ENCODE results near the gene VWA8. TPM values are rescaled to one million over a fixed set of nuclear protein-coding genes. Genes with fewer than 3 reads are reported as not detected.

VWA8 gene
- total RNA-seq, 1 experiment from 2014 or later: 22.6 TPM

- H3K9me3 ChIP-seq (ENCODE audit: control insufficient read depth in 1 of 2, insufficient read depth in 1 of 2, low read depth in 1 of 2, low read length in 2 of 2): no peaks in the 10 kb centered on the region
- H3K4me2 ChIP-seq (ENCODE audit: low read length): no peak overlapping the region
- no peaks in the 10 kb centered on the region for H3K79me2 ChIP-seq (ENCODE audit: insufficient read depth, low read length)
- RAD21 ChIA-PET (ENCODE audit: low non-redundant PET in 1 of 2, low total read pairs in 2 of 2, uncharacterized antibody in 2 of 2, unreplicated experiment in 2 of 2): no interaction called here
- intact Hi-C loops (cut with micrococcal nuclease): no loop called here
- no peak overlapping the region for H3K4me3 ChIP-seq (replicated peaks in 1 of 2; ENCODE audit: low read depth in 1 of 2, low read length in 2 of 2)
- CTCF ChIA-PET: no interaction called here
- no peaks in the 10 kb centered on the region for H4K20me1 ChIP-seq (ENCODE audit: insufficient read depth)
- H3K36me3 ChIP-seq (ENCODE audit: control insufficient read depth in 1 of 2, insufficient read depth in 2 of 2, low read length in 2 of 2): no peaks in the 10 kb centered on the region
- no peak overlapping the region for H3K9ac ChIP-seq (ENCODE audit: low read length)
- DNase-seq (ENCODE audit: low read depth, low spot score) (no peak), ATAC-seq (no peak)
- H2AFZ ChIP-seq (ENCODE audit: low read depth, low read length, poor library complexity, severe bottlenecking): no peak overlapping the region
- H3K27ac ChIP-seq (ENCODE audit: low read depth, low read length): no peak overlapping the region
- no peaks in the 10 kb centered on the region for H3K27me3 ChIP-seq (ENCODE audit: insufficient read depth, low read length)
- no peak for TF ChIP-seq CTCF (IDR thresholded peaks at IDR 0.05 in 2 of 3, conservative IDR thresholded peaks at IDR 0.05 in 1 of 3; ENCODE audit: borderline replicate concordance in 1 of 3, insufficient read depth in 1 of 3, low read depth in 2 of 3, low read length in 2 of 3)
- no peak for TF ChIP-seq TCF7L2 (IDR thresholded peaks at IDR 0.05; ENCODE audit: borderline replicate concordance, extremely low read depth, insufficient read depth, insufficient read length)
- TF ChIP-seq ZBTB33 (IDR thresholded peaks at IDR 0.05; ENCODE audit: extremely low read depth, insufficient replicate concordance, low read length): no peak
- no TSS peak for BruUV-seq (replicated peaks)
- H3K4me1 ChIP-seq (ENCODE audit: control insufficient read depth in 1 of 2, insufficient read depth in 2 of 2, low read length in 2 of 2): no peaks in the 10 kb centered on the region
- H3K9me2 ChIP-seq (ENCODE audit: insufficient read depth): no peaks in the 10 kb centered on the region
- POLR2A ChIA-PET: no interaction called here
Measured at GRCh38 chr13:41812851-41813250, 148.1 kb downstream of the VWA8 start.

- H2AFZ ChIP-seq (ENCODE audit: low read depth, low read length, poor library complexity, severe bottlenecking): no peak overlapping the region
- ChIA-PET CTCF (no interaction called here), RAD21 (ENCODE audit: low non-redundant PET in 1 of 2, low total read pairs in 2 of 2, uncharacterized antibody in 2 of 2, unreplicated experiment in 2 of 2) (no interaction called here), POLR2A (no interaction called here)
- H3K79me2 ChIP-seq (ENCODE audit: insufficient read depth, low read length): no peaks in the 10 kb centered on the region
- H3K36me3 ChIP-seq (ENCODE audit: control insufficient read depth in 1 of 2, insufficient read depth in 2 of 2, low read length in 2 of 2): no peaks in the 10 kb centered on the region
- H3K9me2 ChIP-seq (ENCODE audit: insufficient read depth): no peaks in the 10 kb centered on the region
- no peak overlapping the region for H3K27ac ChIP-seq (ENCODE audit: low read depth, low read length)
- H4K20me1 ChIP-seq (ENCODE audit: insufficient read depth): no peaks in the 10 kb centered on the region
- BruUV-seq (replicated peaks): no TSS peak
- ATAC-seq (no peak), DNase-seq (ENCODE audit: low read depth, low spot score) (no peak)
- no peaks in the 10 kb centered on the region for H3K9me3 ChIP-seq (ENCODE audit: control insufficient read depth in 1 of 2, insufficient read depth in 1 of 2, low read depth in 1 of 2, low read length in 2 of 2)
- H3K4me3 ChIP-seq (replicated peaks in 1 of 2; ENCODE audit: low read depth in 1 of 2, low read length in 2 of 2): no peak overlapping the region
- no peak overlapping the region for H3K4me2 ChIP-seq (ENCODE audit: low read length)
- no peaks in the 10 kb centered on the region for H3K27me3 ChIP-seq (ENCODE audit: insufficient read depth, low read length)
- intact Hi-C loops (cut with micrococcal nuclease): no loop called here
- H3K4me1 ChIP-seq (ENCODE audit: control insufficient read depth in 1 of 2, insufficient read depth in 2 of 2, low read length in 2 of 2): no peaks in the 10 kb centered on the region
- no peak overlapping the region for H3K9ac ChIP-seq (ENCODE audit: low read length)
- TF ChIP-seq ATF3 (IDR thresholded peaks at IDR 0.05): no peak
- no peak for TF ChIP-seq TCF7L2 (IDR thresholded peaks at IDR 0.05; ENCODE audit: borderline replicate concordance, extremely low read depth, insufficient read depth, insufficient read length)
- no peak for TF ChIP-seq EZH2phosphoT487 (IDR thresholded peaks at IDR 0.05; ENCODE audit: borderline replicate concordance)
- no peak for TF ChIP-seq CEBPB (IDR thresholded peaks at IDR 0.05; ENCODE audit: low read depth)
- no peak for TF ChIP-seq ELF1 (IDR thresholded peaks at IDR 0.05; ENCODE audit: borderline replicate concordance, low read depth)
- no peak for TF ChIP-seq ZFX (IDR thresholded peaks at IDR 0.05)
- no peak for TF ChIP-seq ZNF274 (IDR thresholded peaks at IDR 0.05; ENCODE audit: low read depth, low read length)
- TF ChIP-seq YY1 (IDR thresholded peaks at IDR 0.05; ENCODE audit: extremely low read depth, insufficient replicate concordance, low read depth, low read length): no peak
- TF ChIP-seq CTCF (IDR thresholded peaks at IDR 0.05 in 2 of 3, conservative IDR thresholded peaks at IDR 0.05 in 1 of 3; ENCODE audit: borderline replicate concordance in 1 of 3, insufficient read depth in 1 of 3, low read depth in 2 of 3, low read length in 2 of 3): no peak
- TF ChIP-seq RAD21 (IDR thresholded peaks at IDR 0.05; ENCODE audit: low read depth): no peak
- no peak for TF ChIP-seq FOSL1 (IDR thresholded peaks at IDR 0.05; ENCODE audit: low read depth)
- no peak for TF ChIP-seq EGR1 (IDR thresholded peaks at IDR 0.05; ENCODE audit: low read depth)
- TF ChIP-seq POLR2A (IDR thresholded peaks at IDR 0.05; ENCODE audit: borderline replicate concordance, extremely low read depth, insufficient read depth, insufficient read length): no peak
Measured at GRCh38 chr13:41812237-41812636, 148.7 kb downstream of the VWA8 start.

Data from HCT116 (cell line).